CD4-positive, alpha-beta T cell treated with Interleukin-21 for 1 hour (primary cell): ENCODE data around the gene APOOL.
"Not testable (repeated sequence)": the region's sequence is repeated elsewhere in the genome, so short reads cannot be mapped to it uniquely, and the experiment has no call there.

Experiments used
- DNase-seq: peaks from one replicate; pipeline ENCODE4 v3.0.0-alpha.2; 2020

APOOL gene, protein sequence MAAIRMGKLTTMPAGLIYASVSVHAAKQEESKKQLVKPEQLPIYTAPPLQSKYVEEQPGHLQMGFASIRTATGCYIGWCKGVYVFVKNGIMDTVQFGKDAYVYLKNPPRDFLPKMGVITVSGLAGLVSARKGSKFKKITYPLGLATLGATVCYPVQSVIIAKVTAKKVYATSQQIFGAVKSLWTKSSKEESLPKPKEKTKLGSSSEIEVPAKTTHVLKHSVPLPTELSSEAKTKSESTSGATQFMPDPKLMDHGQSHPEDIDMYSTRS

DNA sequence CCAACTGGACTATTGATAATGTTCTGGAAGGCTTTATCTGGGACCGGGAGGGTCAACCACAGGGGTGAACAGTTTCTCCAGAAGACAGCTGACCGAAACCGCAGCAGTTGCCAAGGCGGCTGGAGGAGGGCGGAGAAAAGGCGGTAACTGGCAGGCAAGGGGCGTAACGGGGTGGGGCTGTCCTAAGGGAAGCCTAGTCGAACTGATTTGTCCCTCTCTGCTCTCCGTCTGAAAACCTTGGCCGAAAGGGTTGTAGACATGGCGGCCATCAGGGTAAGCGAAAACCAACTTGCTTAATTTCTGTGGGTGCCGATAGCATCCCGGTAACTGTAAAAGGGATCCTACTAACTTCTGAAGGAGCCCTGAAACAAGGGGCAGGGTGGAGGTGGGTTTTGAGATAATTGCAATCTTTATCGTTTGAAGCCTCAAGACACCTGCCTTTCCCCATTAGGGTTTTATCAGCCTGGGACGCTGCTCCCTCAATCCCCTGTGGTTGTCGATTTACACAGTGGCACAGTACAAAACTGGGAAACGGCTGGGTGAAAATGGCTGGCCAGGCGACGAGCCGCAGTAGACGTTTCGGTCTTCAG lies at the start of gene APOOL:
TSS of gene APOOL (plus strand) at position 223 of the 590 bp plus-strand sequence. CDS start at position 259, 36 bp downstream.
- DNase-seq, result peak; percentile 85

DNA sequence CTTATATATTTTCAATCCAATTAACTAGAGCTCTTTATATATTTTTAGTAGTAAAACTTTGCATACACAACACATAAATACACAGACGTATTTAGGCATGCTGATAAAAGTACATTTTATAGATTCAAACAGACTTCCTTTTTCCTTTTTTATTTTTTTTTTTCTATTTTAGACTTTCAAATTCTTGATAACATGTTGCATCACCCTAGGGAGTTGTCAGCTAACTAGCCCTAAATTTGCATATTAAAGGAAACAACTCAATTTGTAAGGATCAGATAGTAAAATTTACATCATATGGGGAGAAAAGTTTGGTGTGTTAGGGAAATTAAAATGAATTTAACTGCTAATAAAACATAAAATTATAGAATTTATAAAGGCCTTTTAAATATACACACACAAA lies 47.4 kb upstream of the APOOL start:
- DNase-seq, result no peak

DNA sequence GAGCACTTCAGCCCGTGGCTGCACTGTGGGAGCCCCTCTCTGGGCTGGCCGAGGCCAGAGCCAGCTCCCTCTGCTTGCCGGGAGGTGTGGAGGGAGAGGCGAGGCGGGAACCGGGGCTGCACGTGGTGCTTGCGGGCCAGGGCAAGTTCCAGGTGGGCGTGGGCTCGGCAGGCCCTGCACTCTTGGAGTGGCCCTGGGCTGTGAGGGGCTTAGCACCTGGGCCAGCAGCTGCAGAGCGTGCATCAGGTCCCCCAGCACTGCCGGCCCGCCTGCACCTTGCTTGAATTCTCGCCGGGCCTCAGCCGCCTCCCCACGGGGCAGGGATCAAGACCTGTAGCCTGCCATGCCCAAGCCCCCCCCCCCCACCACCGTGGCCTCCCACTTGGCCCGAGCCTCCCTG lies 28.9 kb upstream of the APOOL start:
- no peak for DNase-seq

DNA sequence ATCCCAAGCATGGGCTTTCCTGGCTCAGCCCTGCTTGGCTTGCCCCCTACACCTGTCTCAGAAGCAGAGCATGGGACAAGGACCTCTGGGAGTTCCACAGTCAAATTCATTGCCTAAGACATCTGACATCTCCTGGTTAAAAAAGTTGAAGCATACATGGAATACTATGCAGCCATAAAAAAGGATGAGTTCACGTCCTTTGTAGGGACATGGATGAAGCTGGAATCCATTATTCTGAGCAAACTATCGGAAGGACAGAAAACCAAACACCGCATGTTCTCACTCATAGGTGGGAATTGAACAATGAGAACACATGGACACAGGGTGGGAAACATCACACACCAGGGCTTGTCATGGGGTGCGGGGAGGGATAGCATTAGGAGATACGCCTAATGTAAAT lies 11.9 kb upstream of the APOOL start:
- DNase-seq, result not testable (repeated sequence)

DNA sequence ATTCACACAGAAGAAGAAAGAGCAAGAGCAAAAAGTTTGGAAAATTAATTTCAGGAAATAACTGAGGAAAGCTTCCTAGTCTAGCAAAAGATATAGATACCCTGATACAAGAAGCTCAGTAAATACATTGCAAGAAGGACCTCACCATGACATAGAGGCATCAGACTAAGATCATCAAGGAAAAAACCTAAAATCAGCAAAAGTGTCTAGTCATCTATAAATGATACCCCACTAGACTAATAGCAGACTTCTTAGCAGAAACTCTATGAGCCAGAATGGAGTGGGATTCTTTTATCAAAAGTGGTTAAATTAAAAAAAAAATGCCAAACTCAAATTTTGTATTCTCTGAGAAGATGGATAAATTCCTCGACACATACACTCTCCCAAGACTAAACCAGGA lies 10.5 kb upstream of the APOOL start:
- no peak for DNase-seq

DNA sequence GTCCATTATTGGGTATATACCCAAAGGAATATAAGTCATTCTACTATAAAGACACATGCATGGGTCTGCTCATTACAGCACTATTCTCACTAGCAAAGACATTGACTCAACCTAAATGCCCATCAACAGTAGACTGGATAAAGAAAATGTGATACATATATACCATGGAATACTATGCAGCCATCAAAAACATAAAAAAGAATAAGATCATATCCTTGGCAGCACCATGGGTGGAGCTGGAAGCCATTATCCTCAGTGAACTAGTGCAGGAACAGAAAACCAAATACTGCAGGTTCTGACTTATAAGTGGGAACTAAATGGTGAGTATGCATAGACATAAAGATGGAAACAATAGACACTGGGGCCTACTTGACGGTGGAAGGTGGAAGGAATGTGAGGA lies 2.3 kb upstream of the APOOL start:
- no peak for DNase-seq

DNA sequence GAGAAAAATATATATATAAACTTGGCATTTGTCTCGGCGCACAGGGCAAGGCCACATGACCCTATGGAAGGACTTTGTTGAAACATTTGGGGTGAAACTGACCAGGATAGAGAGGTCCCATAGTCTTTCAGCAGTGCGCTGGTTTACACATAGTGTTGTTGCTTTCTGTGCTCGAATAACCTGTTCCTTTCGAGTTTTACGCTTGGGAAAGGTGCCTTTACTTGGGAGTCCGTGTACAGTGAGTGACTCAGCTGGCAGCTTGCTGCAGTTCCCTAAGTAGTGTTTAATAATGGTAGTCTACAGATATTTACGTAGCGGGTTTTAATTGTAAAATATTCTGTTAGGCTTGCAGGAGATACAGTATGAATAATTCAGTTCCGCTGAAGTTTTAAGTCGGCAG lies 578 bp downstream of the APOOL start:
- DNase-seq, result no peak

DNA sequence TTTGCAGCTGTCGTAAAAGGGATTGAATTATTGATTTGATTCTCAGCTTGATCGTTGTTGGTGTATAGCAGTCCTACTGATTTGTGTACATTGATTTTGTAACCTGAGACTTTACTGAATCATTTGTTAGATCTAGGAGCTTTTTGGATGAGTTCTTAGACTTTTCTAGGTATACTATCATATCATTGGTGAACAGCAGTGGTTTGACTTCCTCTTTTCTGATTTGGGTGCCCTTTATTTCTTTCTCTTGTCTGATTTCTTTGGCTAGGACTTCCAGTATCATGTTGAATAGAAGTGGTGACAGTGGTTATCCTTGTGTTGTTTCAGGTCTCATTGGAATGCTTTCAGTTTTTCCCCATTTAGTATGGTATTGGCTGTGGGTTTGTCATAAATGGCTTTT lies 8.4 kb downstream of the APOOL start:
- no peak for DNase-seq

DNA sequence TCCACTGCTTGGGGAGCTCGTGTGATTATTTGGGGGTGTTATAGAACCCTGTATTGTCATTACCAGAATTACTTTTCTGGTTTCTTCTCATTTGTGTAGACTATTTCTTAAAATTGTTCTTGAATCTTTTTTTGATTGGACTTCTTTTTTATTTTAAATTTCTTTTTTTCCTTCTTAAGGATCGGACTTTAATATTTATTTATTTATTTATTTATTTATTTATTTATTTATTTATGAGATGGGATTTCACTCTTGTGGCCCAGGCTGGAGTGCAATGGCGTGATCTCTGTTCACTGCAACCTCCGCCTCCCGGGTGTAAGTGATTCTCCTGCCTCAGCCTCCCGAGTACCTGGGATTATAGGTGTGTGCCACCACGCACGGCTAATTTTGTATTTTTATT lies 11.7 kb downstream of the APOOL start:
- not testable (repeated sequence) for DNase-seq

DNA sequence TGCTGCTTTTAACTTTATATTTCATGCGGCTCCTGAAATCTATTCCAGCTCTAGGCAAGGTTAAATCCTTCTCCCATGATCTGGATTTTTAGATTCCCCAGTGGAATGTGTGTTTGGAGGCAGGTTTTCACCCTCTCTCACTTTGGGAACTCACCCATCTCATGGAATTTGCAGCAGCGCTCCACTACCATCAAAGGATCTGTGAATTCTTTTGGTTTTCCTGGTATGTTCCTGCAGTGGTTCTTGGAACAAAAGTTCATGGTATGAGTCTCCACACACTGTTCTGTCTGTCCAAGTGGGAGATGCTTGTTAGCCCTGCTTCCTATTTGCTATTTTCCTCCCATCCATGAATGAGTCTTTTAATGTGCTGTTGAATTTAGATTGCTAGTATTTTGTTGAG lies 14.0 kb downstream of the APOOL start:
- DNase-seq, result no peak

DNA sequence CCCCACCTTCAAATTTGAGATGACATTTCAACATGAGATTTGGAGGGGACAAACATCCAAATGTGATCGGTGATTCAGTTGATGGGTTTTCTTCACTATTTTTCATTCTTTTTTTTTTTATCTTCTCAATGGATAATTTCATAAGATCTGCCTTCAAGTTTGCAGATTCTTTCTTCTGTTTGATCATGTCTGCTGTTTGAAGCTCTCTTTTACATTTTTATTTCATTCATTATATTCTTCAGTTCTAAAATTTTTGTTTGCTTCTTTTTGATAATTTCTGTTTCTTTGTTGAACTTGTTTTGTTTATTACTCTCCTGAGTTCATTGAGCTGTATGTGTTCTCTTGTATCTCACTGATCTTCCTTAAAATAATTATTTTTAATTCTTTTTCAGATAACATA lies 14.8 kb downstream of the APOOL start:
- no peak for DNase-seq

DNA sequence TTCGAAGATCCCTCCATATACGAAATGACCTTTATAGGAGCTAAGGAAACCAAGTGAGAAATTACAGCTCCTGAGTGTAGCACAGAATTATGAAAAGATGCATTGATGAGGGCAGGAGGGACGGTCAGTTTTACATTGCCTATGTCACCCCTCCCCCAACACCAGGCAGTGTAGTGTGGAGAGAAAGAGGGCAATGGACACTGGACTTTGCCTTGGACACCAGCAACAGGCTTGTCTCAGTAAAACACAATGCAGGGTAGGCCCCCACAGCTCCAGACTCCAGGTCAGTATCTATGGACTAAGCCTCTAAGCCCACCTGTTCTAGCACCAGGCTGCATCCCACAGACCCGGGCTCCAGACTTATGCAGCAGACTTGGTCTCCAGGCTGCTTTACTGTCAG lies 16.5 kb downstream of the APOOL start:
- no peak for DNase-seq

DNA sequence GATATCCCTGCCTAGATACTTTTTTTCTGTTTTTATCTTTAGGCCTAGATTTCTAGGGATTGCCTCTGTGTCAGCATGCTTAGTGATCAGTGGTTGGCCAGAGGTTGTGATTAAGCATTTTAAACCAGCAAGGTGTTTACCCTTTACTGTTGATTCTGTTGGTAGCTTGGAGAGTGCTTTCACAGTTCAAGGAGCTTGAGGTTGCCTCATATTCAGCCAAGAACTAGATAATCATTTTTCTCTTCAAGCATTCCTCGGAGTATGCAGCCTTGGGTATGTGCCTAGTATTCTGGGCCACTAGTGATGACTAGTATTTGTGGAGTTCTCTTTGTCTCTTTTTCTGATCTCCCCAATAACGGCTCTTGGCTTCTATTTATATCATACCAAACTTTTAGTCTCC lies 20.4 kb downstream of the APOOL start:
- no peak for DNase-seq

DNA sequence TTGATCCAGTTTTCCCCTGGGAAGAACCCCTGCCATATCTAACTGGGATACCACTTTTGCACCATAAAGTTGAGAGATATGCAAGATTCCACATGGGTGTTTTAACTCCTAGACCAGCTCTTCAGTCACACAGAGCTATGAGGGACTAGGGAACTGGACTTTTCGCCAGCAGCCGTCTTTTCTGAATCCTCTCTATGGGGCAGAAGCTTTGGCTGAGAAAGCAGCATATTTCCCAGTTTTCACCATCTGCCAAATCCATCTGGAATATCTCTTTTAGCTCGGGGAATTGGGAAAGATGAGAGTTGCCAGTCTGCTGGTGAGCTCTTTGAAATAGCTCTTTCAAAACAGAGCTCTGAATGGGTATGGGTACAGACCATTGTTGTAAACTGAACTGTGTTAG lies 20.9 kb downstream of the APOOL start:
- no peak for DNase-seq

DNA sequence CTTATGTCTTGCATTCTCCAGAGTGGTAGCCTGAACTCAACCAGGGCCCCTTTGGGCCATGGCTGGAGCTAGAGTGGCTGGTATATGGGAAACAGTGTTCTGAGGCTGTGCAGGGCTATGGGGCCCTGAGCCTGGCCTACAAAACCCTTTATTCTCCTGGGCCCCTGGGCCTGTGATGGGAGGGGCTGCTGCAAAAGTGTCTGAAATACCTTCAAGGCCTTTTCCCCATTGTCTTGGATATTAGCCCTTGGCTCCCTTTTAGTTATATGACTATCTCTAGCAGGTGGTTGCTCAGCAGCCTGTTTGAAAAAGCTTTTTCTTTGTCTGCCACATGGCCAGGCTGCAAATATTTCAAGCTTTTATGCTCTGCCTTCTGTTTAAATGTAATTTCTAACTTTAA lies 22.5 kb downstream of the APOOL start:
- no peak for DNase-seq

DNA sequence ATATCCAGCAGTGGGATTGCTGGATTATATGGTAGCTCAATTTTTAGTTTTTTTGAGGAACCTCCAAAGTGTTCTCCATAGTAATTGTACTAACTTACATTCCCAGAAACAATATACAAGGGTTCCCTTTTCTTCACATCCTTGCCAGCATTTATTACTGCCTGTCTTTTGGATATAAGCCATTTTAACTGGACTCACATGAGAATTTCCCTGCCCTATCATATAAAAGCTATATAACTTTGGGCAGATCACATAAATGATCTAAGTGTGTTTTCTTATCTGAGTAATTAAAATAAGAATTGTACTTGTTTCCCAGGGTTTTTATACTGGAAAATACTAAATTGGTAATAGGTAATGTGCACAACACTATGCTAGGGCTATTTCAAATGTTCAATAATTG lies 25.4 kb downstream of the APOOL start:
- no peak for DNase-seq

DNA sequence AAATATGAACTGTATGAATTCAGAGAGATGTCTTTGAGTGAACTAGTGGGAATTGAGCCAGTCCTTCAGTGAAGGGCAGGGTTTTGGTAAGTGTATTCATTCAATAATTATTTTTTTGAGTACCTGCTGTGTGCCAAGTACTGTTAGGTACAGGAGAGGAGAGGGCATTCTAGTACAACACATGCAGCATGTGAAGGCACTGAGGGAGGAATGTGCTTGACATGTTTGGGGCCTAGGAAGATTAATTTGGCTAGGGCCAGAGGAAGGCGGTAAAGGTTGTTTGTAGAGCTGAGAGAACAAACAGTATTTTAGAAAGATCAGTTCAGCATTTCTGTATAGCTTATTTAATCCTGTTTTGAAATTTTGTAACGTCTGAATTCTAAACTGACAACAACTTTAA lies 27.8 kb downstream of the APOOL start:
- DNase-seq, result no peak

DNA sequence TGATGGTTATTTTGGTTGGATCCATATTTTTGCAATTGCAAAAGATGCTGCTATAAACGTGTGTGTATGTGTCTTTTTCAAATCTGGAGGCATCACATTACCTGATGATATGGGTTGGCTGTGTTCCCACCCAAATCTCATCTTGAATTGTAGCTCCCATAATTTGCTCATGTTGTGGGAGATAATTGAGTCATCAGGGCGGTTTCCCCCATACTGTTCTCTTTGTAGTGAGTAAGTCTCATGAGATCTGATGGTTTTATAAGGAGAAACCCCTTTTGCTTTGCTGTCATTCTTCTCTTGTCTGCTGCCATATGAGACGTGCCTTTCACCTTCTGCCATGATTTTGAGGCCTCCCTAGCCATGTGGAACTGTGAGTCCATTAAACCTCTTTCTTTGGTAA lies 33.4 kb downstream of the APOOL start:
- DNase-seq, result no peak

DNA sequence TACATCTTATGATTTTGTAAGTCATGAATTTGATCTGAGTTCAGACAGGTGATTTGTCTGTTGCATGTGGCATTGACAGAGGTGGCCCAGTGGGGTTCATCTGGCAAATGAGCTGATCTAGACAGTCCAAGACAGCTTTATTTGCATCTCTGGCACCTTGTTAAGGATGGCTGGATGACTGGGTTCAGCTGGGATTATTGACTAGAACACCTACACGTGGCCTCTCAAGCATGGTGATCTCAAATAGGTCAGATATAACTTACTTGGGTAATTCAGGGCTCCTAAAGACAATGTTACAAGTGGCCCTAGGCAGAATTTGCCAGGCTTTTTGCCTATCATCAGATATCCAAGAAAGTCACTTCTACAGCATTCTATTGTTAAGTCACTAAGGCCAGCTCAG lies 48.0 kb downstream of the APOOL start:
- no peak for DNase-seq

DNA sequence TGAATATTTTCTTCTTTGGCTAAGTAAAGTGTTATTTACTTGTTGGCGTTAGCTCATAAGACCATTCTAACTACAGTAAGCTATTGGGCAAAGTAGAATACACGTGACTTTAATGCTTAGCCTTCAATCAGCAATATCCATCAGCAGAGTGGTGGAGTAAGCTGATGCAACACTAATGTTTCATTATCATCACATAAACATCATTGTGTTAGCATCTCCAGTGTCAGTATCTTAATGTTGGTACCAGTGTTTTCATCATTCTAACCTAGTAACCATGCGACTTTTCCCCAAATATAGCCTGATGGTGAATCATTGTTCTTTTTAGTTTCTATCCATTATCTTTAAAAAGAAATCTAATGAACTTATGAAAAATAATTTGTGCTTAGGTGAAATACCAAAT lies 48.5 kb downstream of the APOOL start:
- DNase-seq, result no peak

DNA sequence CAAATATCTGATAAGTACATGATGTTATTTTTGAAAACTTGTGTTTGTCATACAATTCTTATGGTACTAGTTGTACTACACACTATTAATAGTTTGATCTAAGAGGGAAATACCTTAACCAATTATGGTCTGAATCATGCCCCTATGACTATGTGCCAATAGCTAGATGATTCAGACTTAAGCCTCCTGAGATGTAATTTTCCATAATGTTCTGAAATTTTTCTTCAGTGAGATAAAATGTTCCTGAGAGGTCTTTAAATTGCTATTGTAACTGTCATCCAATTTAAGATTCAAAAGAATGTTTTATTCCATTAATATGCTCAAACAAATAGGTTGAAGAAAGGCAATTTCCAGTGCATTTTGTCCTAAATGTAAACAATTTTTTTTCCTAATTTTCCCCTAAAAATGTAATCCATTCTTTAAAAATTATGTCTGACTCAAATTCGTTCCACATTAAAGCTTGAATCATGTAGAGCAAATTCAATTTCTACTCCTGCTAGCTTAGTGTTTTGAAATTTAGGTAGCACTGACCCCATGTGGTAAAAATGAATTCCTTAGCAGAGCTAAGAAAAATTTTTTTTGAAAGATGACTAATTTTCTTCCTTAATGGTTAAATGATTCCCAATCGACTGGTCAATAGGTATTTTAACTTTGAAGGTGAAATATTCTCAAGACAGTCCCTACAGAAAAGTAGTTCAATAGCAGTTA lies 49.1 kb downstream of the APOOL start:
- no peak for DNase-seq

DNA sequence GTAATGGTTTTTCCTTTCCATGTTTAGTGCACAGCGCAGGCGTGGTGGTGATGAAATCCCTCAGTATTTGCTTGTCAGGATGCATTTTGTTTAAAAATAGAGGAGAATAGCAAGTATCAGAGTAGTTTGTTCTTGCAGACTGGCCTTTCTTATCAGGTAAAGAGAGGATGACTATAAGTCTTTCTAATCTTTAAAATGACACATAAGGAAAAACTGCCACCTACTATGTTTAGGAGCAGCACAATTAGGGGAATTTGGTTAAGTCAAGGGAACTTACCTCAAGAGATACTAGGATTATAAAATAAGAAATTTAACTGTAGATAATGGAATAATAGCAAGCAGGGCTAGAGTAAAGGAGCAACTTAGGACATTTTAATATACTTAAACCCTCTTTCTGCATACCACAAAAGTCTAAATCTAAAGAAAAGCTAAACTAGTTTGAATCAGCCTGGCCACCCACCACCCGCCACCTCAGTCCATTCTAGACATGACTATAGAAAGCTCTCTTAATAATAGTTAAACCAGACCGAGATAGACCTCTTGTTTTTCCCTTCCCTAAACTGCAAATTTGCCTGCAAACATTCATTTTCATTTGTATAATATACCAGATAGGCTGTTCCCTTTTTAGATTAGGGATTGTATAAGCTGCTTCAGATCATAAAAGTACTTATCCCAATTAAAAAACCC lies 62.0 kb downstream of the APOOL start:
- no peak for DNase-seq

DNA sequence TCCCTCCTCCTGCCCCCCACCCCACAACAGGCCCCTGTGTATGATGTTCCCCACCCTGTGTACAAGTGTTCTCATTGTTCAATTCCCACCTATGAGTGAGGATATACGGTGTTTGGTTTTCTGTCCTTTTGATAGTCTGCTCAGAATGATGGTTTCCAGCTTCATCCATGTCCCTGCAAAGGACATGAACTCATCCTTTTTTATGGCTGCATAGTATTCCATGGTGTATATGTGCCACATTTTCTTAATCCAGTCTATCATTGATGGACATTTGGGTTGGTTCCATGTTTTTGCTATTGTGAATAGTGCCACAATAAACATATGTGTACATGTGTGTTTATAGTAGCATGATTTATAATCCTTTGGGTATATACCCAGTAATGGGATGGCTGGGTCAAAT lies 73.6 kb downstream of the APOOL start:
- not testable (repeated sequence) for DNase-seq
